Panc1 (cell line): ENCODE data around the gene TIMP3. TPM values are rescaled to one million over a fixed set of nuclear protein-coding genes. Genes with fewer than 3 reads are reported as not detected.

Experiments
- ATAC-seq: fragments of 200-7000 bp; cut with Tn5 transposase; 2 replicates; pipeline ENCODE4 v1.9.1; 2020; ENCODE audit warnings: mild to moderate bottlenecking, moderate library complexity
- BruUV-seq: library from RNA; stranded (reverse); fragments of 400-500 nt; replicated peaks from 2 replicates; lab custom pipeline; 2021; lab: Mats Ljungman, UMichigan
- CTCF ChIA-PET: fragments of 300-600 bp; sonication (Branson Sonifier 250); formaldehyde crosslinking; loops from one replicate; lab custom pipeline; 2022; ENCODE audit warnings: antibody characterized with exemption; lab: Charles Lee
- POLR2A ChIA-PET: fragments of 300-600 bp; sonication (Branson Sonifier 250); formaldehyde crosslinking; loops from one replicate; lab custom pipeline; 2022; ENCODE audit warnings: antibody characterized with exemption; lab: Charles Lee
- DNase-seq: peaks from one replicate; pipeline ENCODE4 v3.0.0-alpha.2; 2010; ENCODE audit warnings: low read depth, low spot score
- H3K27ac ChIP-seq: 2 replicates; pipeline ENCODE4 v1.5.1; 2011; ENCODE audit warnings: mild to moderate bottlenecking, low read length, inconsistent platforms
- H3K27me3 ChIP-seq: fragments of 200-500 bp; sonication (Bioruptor generic); 2 replicates; pipeline ENCODE4 v1.6.0; 2014; ENCODE audit warnings: low read length, inconsistent platforms; ENCODE audit not compliant: control insufficient read depth, insufficient read depth
- H3K36me3 ChIP-seq: fragments of 200-500 bp; sonication (Bioruptor generic); 2 replicates; pipeline ENCODE4 v1.5.1; 2014; ENCODE audit warnings: inconsistent platforms, mild to moderate bottlenecking, low read length, moderate library complexity; ENCODE audit not compliant: control insufficient read depth, insufficient read depth
- H3K4me1 ChIP-seq: 2 replicates; pipeline ENCODE4 v1.5.1; 2011; ENCODE audit warnings: inconsistent platforms, mild to moderate bottlenecking, low read length, moderate library complexity; ENCODE audit not compliant: control insufficient read depth, insufficient read depth
- H3K4me3 ChIP-seq, 2 experiments: 2 replicates each; pipeline ENCODE4 v1.5.1; 2011 to 2012; ENCODE audit warnings: low read depth in 2 of 2, low read length in 2 of 2, mild to moderate bottlenecking in 2 of 2, inconsistent platforms in 1 of 2, moderate library complexity in 1 of 2
- H3K9me3 ChIP-seq: fragments of 200-500 bp; sonication (Bioruptor generic); 2 replicates; pipeline ENCODE4 v1.5.1; 2014; ENCODE audit warnings: low read depth, mild to moderate bottlenecking, inconsistent platforms, low read length, moderate library complexity; ENCODE audit not compliant: control insufficient read depth, insufficient read depth
- CTCF ChIP-seq: fragments of 450-650 bp; IDR thresholded peaks from 2 replicates; pipeline ENCODE4 v1.5.1; 2017; ENCODE audit warnings: mild to moderate bottlenecking
- POLR2AphosphoS5 ChIP-seq: IDR thresholded peaks from 2 replicates; pipeline ENCODE4 v1.6.1; 2012; ENCODE audit warnings: mild to moderate bottlenecking, low read depth, low read length, moderate library complexity
- REST ChIP-seq, 2 experiments: IDR thresholded peaks; 2 replicates each; pipeline ENCODE4 v1.6.1; 2011 to 2012; ENCODE audit warnings: low read depth in 2 of 2, control low read depth in 1 of 2, low read length in 1 of 2, mild to moderate bottlenecking in 1 of 2, moderate library complexity in 1 of 2; ENCODE audit not compliant: insufficient read depth in 1 of 2
- SIN3A ChIP-seq: IDR thresholded peaks from 2 replicates; pipeline ENCODE4 v1.6.1; 2012; ENCODE audit warnings: low read depth, mild to moderate bottlenecking, low read length, moderate library complexity, borderline replicate concordance; ENCODE audit not compliant: insufficient read depth
- TCF7L2 ChIP-seq: IDR thresholded peaks from 2 replicates; pipeline ENCODE4 v1.6.1; 2011; ENCODE audit warnings: mild to moderate bottlenecking, low read depth, low read length, inconsistent platforms
- in situ Hi-C: cut with HindIII; loops from 2 replicates; pipeline ENCODE4 v1.10.0; 2016; ENCODE audit warnings: low sequenced_read_pairs, low pct_unique_long_range_greater_than_20kb
- intact Hi-C: fragments of 100-400 bp; cut with micrococcal nuclease; formaldehyde crosslinking; loops from one replicate; pipeline ENCODE4 v1.10.0; 2022; ENCODE audit not compliant: unreplicated experiment
- total RNA-seq: library from RNA; stranded (reverse); gene quantifications from one replicate; pipeline ENCODE4 v1.2.1, GENCODE V29; 2021; ENCODE audit not compliant: unreplicated experiment

The TIMP3 gene
- total RNA-seq, 1 experiment from 2014 or later: 0.67 TPM

GRCh38 chr22:32830957-32831356, 29.5 kb downstream of the TIMP3 start:
- H3K27me3 ChIP-seq: no peaks in the 10 kb centered on the region; the same call in 1 of the 2 replicates
- no TSS peak for BruUV-seq
- no peaks in the 10 kb centered on the region for H3K4me1 ChIP-seq
- no peak overlapping the region for H3K27ac ChIP-seq
- TF ChIP-seq SIN3A: no peak
- no peak for TF ChIP-seq REST (IDR thresholded peaks at IDR 0.05; ENCODE audit: insufficient read depth in 1 of 2, low read depth in 2 of 2, low read length in 1 of 2)
- no peak for TF ChIP-seq CTCF
- TF ChIP-seq TCF7L2: no peak
- no peak for TF ChIP-seq POLR2AphosphoS5
- ChIA-PET POLR2A (no interaction called here), CTCF (no interaction called here)
- H3K9me3 ChIP-seq: no peaks in the 10 kb centered on the region
- no peaks in the 10 kb centered on the region for H3K36me3 ChIP-seq
- ATAC-seq: no peak
- DNase-seq: no peak
- H3K4me3 ChIP-seq: no peak overlapping the region
- intact Hi-C loops (no loop called here), in situ Hi-C loops (no loop called here)

- Histone ChIP-seq H3K27me3 (no peaks in the 10 kb centered on the region; the same call in 1 of the 2 replicates), H3K9me3 (no peaks in the 10 kb centered on the region), H3K36me3 (no peaks in the 10 kb centered on the region), H3K4me3 (no peak overlapping the region), H3K27ac (no peak overlapping the region), H3K4me1 (no peaks in the 10 kb centered on the region)
- no peak for ATAC-seq
- in situ Hi-C loops: no loop called here
- no peak for TF ChIP-seq SIN3A
- no peak for TF ChIP-seq CTCF
- TF ChIP-seq TCF7L2: no peak
- no TSS peak for BruUV-seq
- intact Hi-C loops: no loop called here
- CTCF ChIA-PET: no interaction called here
- DNase-seq: no peak
- POLR2A ChIA-PET: interaction anchor here (0.6 kb wide), 1 partner anchor 1420 kb away, joined by 4 read pairs; no protein-coding TSS in a partner anchor
Measured at GRCh38 chr22:32831584-32831983, 30.1 kb downstream of the TIMP3 start.
